ENCODE data around the gene TMEM132D.
"Not testable (repeated sequence)": the region's sequence is repeated elsewhere in the genome, so short reads cannot be mapped to it uniquely, and the experiment has no call there.

Gene TMEM132D

GRCh38 chr12:129549656-129550055 is 354.2 kb downstream of the TMEM132D start:
- Mint-ChIP-seq H3K27me3 (ENCODE audit: low read depth, poor library complexity) (peaks cover 68% of the 10 kb centered on the region), H3K4me3 (no peak overlapping the region), H3K27ac (peak overlapping the region; percentile 22), H3K36me3 (ENCODE audit: low read depth) (no peaks in the 10 kb centered on the region), H3K4me1 (peaks cover 8% of the 10 kb centered on the region), H3K9me3 (peaks cover 31% of the 10 kb centered on the region)
- DNase-seq, result no peak
- TF ChIP-seq CTCF (IDR thresholded peaks at IDR 0.05), result no peak

GRCh38 chr12:129549020-129549419 is 354.8 kb downstream of the TMEM132D start:
- H3K4me1 Mint-ChIP-seq; DNase-seq; H3K4me3 Mint-ChIP-seq; H3K36me3 Mint-ChIP-seq (ENCODE audit: low read depth); H3K27ac Mint-ChIP-seq: not testable (repeated sequence)
- H3K9me3 Mint-ChIP-seq, result peaks cover 27% of the 10 kb centered on the region
- H3K27me3 Mint-ChIP-seq (ENCODE audit: low read depth, poor library complexity), result peaks cover 68% of the 10 kb centered on the region

- Mint-ChIP-seq H3K27me3 (ENCODE audit: low read depth, poor library complexity) (peaks cover 54% of the 10 kb centered on the region), H3K27ac (no peak overlapping the region), H3K36me3 (ENCODE audit: low read depth) (no peaks in the 10 kb centered on the region), H3K4me3 (no peak overlapping the region), H3K9me3 (peaks cover 14% of the 10 kb centered on the region), H3K4me1 (no peaks in the 10 kb centered on the region)
- no peak for DNase-seq
- no peak for TF ChIP-seq CTCF (IDR thresholded peaks at IDR 0.05)
Observed at GRCh38 chr12:129544716-129545115, 359.1 kb downstream of the TMEM132D start.

- Mint-ChIP-seq H3K4me3 (no peak overlapping the region), H3K36me3 (ENCODE audit: low read depth) (no peaks in the 10 kb centered on the region), H3K27ac (no peak overlapping the region), H3K27me3 (ENCODE audit: low read depth, poor library complexity) (peaks cover 27% of the 10 kb centered on the region), H3K4me1 (no peaks in the 10 kb centered on the region), H3K9me3 (peaks cover 4% of the 10 kb centered on the region)
- DNase-seq, result no peak
- TF ChIP-seq CTCF (IDR thresholded peaks at IDR 0.05), result no peak
Observed at GRCh38 chr12:129540954-129541353, 362.9 kb downstream of the TMEM132D start.

GRCh38 chr12:129540249-129540648 is 363.6 kb downstream of the TMEM132D start:
- Mint-ChIP-seq H3K27ac (no peak overlapping the region), H3K4me3 (no peak overlapping the region), H3K36me3 (ENCODE audit: low read depth) (no peaks in the 10 kb centered on the region), H3K4me1 (no peaks in the 10 kb centered on the region), H3K9me3 (peaks cover 4% of the 10 kb centered on the region), H3K27me3 (ENCODE audit: low read depth, poor library complexity) (peaks cover 22% of the 10 kb centered on the region)
- no peak for TF ChIP-seq CTCF (IDR thresholded peaks at IDR 0.05)
- DNase-seq, result no peak

GRCh38 chr12:129538724-129539335 is 365.0 kb downstream of the TMEM132D start:
- H3K27me3 Mint-ChIP-seq (ENCODE audit: low read depth, poor library complexity), result peaks cover 15% of the 10 kb centered on the region
- not testable (repeated sequence) for H3K4me1 Mint-ChIP-seq; H3K36me3 Mint-ChIP-seq (ENCODE audit: low read depth); H3K9me3 Mint-ChIP-seq; H3K4me3 Mint-ChIP-seq; H3K27ac Mint-ChIP-seq; DNase-seq

- H3K4me3 Mint-ChIP-seq, result no peak overlapping the region
- TF ChIP-seq CTCF (IDR thresholded peaks at IDR 0.05), result no peak
- no peak overlapping the region for H3K27ac Mint-ChIP-seq
- no peaks in the 10 kb centered on the region for H3K4me1 Mint-ChIP-seq
- peaks cover 15% of the 10 kb centered on the region for H3K27me3 Mint-ChIP-seq (ENCODE audit: low read depth, poor library complexity)
- H3K9me3 Mint-ChIP-seq, result peaks cover 4% of the 10 kb centered on the region
- H3K36me3 Mint-ChIP-seq (ENCODE audit: low read depth), result no peaks in the 10 kb centered on the region
- DNase-seq, result no peak
Observed at GRCh38 chr12:129538137-129538536, 365.7 kb downstream of the TMEM132D start.

Measured in nephron progenitor cell (in vitro differentiated cells).